MM.1S (cell line): ENCODE measurements around the gene ATF5.

Source experiments
- DNase-seq: peaks from one replicate; pipeline ENCODE4 v3.0.0-alpha.2; 2015
- H2AFZ ChIP-seq: fragments of 300-600 bp; sonication (generic); 2 replicates; pipeline ENCODE4 v1.6.0; 2016; ENCODE audit warnings: antibody characterized with exemption, low read length
- H3F3A ChIP-seq: fragments of 300-600 bp; sonication (generic); 2 replicates; pipeline ENCODE4 v1.6.1; 2016; ENCODE audit warnings: mild to moderate bottlenecking, antibody characterized with exemption, low read length, moderate library complexity, mixed read lengths; ENCODE audit not compliant: insufficient read depth
- H3K27ac ChIP-seq: fragments of 300-600 bp; sonication (generic); 2 replicates; pipeline ENCODE4 v1.5.1; 2016; ENCODE audit warnings: mild to moderate bottlenecking, low read length
- H3K27me3 ChIP-seq: fragments of 300-600 bp; sonication (generic); replicated peaks from 2 replicates; pipeline ENCODE4 v1.6.0; 2016; ENCODE audit warnings: low read length; ENCODE audit not compliant: insufficient read depth
- H3K36me3 ChIP-seq: fragments of 300-600 bp; sonication (generic); replicated peaks from 2 replicates; pipeline ENCODE4 v1.6.1; 2016; ENCODE audit warnings: mild to moderate bottlenecking, low read length, mixed read lengths; ENCODE audit not compliant: insufficient read depth
- H3K4me1 ChIP-seq: fragments of 300-600 bp; sonication (generic); 2 replicates; pipeline ENCODE4 v1.6.1; 2016; ENCODE audit warnings: low read length, mixed read lengths
- H3K4me2 ChIP-seq: fragments of 300-600 bp; sonication (generic); 2 replicates; pipeline ENCODE4 v1.6.0; 2016; ENCODE audit warnings: low read depth, low read length
- H3K4me3 ChIP-seq: fragments of 300-600 bp; sonication (generic); 2 replicates; pipeline ENCODE4 v1.5.1; 2016; ENCODE audit warnings: low read length, mixed read lengths
- H3K79me2 ChIP-seq: fragments of 300-600 bp; sonication (generic); 2 replicates; pipeline ENCODE4 v1.6.1; 2016; ENCODE audit warnings: mixed run types, low read length, mixed read lengths
- H3K9ac ChIP-seq: fragments of 300-600 bp; sonication (generic); 2 replicates; pipeline ENCODE4 v1.6.1; 2016; ENCODE audit warnings: low read length, mixed read lengths
- H3K9me2 ChIP-seq: fragments of 300-600 bp; sonication (generic); replicated peaks from 2 replicates; pipeline ENCODE4 v1.6.1; 2016; ENCODE audit warnings: mild to moderate bottlenecking, low read length, mixed read lengths; ENCODE audit not compliant: insufficient read depth
- H3K9me3 ChIP-seq: fragments of 300-600 bp; sonication (generic); replicated peaks from 2 replicates; pipeline ENCODE4 v1.6.1; 2016; ENCODE audit warnings: mild to moderate bottlenecking, low read length, mixed read lengths; ENCODE audit not compliant: insufficient read depth
- H4K20me1 ChIP-seq: fragments of 300-600 bp; sonication (generic); 2 replicates; pipeline ENCODE4 v1.6.1; 2016; ENCODE audit warnings: mild to moderate bottlenecking, low read length, moderate library complexity, mixed read lengths; ENCODE audit not compliant: insufficient read depth
- CTCF ChIP-seq: fragments of 300-600 bp; sonication (generic); IDR thresholded peaks from 2 replicates; pipeline ENCODE4 v1.5.1; 2016; ENCODE audit warnings: antibody characterized with exemption, low read length, mixed read lengths
- EZH2 ChIP-seq: fragments of 300-600 bp; sonication (generic); optimal IDR thresholded peaks from 2 replicates; pipeline ENCODE3; 2017; ENCODE audit warnings: low read depth, mild to moderate bottlenecking, antibody characterized with exemption, low read length, mixed read lengths
- EZH2phosphoT487 ChIP-seq: fragments of 300-600 bp; sonication (generic); IDR thresholded peaks from 2 replicates; pipeline ENCODE4 v1.6.1; 2018; ENCODE audit warnings: antibody characterized with exemption, low read length

ATF5 gene

GRCh38 chr19:49881186-49881585 lies 47.8 kb upstream of the ATF5 start:
- peaks cover 4% of the 10 kb centered on the region; the same call in 1 of the 2 replicates for H3F3A ChIP-seq
- H3K4me3 ChIP-seq: no peak overlapping the region
- no peaks in the 10 kb centered on the region for H3K4me1 ChIP-seq
- H3K9me3 ChIP-seq: no peaks in the 10 kb centered on the region
- H3K9me2 ChIP-seq: no peaks in the 10 kb centered on the region
- DNase-seq: no peak
- no peak overlapping the region for H3K4me2 ChIP-seq
- no peak overlapping the region for H3K9ac ChIP-seq
- H3K27me3 ChIP-seq: no peaks in the 10 kb centered on the region
- H3K27ac ChIP-seq: no peak overlapping the region
- H4K20me1 ChIP-seq: no peaks in the 10 kb centered on the region
- peaks cover 19% of the 10 kb centered on the region for H3K79me2 ChIP-seq
- TF ChIP-seq EZH2: no peak
- TF ChIP-seq CTCF: no peak
- TF ChIP-seq EZH2phosphoT487: no peak
- H3K36me3 ChIP-seq: no peaks in the 10 kb centered on the region; the same call in 1 of the 2 replicates
- H2AFZ ChIP-seq: no peak overlapping the region

GRCh38 chr19:49881672-49882394 lies 47.2 kb upstream of the ATF5 start:
- Histone ChIP-seq H3K36me3 (no peaks in the 10 kb centered on the region; the same call in 1 of the 2 replicates), H3K9ac (no peak overlapping the region)
- DNase-seq: no peak

GRCh38 chr19:49882643-49883042 lies 46.4 kb upstream of the ATF5 start:
- Histone ChIP-seq H2AFZ (no peak overlapping the region), H3K36me3 (no peaks in the 10 kb centered on the region; the same call in 1 of the 2 replicates), H3K27me3 (no peaks in the 10 kb centered on the region), H3K79me2 (peaks cover 16% of the 10 kb centered on the region), H3K9me2 (no peaks in the 10 kb centered on the region), H3K4me2 (no peak overlapping the region), H3K9me3 (no peaks in the 10 kb centered on the region), H3F3A (peaks cover 4% of the 10 kb centered on the region; the same call in 1 of the 2 replicates), H3K4me1 (no peaks in the 10 kb centered on the region), H4K20me1 (no peaks in the 10 kb centered on the region), H3K27ac (no peak overlapping the region), H3K9ac (no peak overlapping the region), H3K4me3 (no peak overlapping the region)
- no peak for DNase-seq
- TF ChIP-seq CTCF (no peak), EZH2 (no peak), EZH2phosphoT487 (no peak)

More at GRCh38 chr19:49881672-49882394, 47.2 kb upstream of the ATF5 start:
- Histone ChIP-seq H3K79me2 (peaks cover 16% of the 10 kb centered on the region), H3K9me2 (no peaks in the 10 kb centered on the region), H3K27me3 (no peaks in the 10 kb centered on the region), H2AFZ (no peak overlapping the region), H4K20me1 (no peaks in the 10 kb centered on the region), H3K4me2 (no peak overlapping the region), H3K4me1 (no peaks in the 10 kb centered on the region), H3K9me3 (no peaks in the 10 kb centered on the region), H3K27ac (no peak overlapping the region), H3F3A (peaks cover 4% of the 10 kb centered on the region; the same call in 1 of the 2 replicates), H3K4me3 (no peak overlapping the region)
- TF ChIP-seq CTCF: no peak
- TF ChIP-seq EZH2phosphoT487: no peak
- no peak for TF ChIP-seq EZH2
